NCI-H2196 (cell line): Measurements from ENCODE around the gene GABBR2.
"Not testable (repeated sequence)": the region's sequence is repeated elsewhere in the genome, so short reads cannot be mapped to it uniquely, and the experiment has no call there.

ENCODE experiments used
- DNase-seq: peaks from one replicate; lab custom pipeline; 2025; ENCODE audit not compliant: unreplicated experiment; lab: John Stamatoyannopoulos, UW

GABBR2 gene

GRCh38 chr9:98599566-98600216 is 109.0 kb downstream of the GABBR2 start:
- DNase-seq = no peak

DNA sequence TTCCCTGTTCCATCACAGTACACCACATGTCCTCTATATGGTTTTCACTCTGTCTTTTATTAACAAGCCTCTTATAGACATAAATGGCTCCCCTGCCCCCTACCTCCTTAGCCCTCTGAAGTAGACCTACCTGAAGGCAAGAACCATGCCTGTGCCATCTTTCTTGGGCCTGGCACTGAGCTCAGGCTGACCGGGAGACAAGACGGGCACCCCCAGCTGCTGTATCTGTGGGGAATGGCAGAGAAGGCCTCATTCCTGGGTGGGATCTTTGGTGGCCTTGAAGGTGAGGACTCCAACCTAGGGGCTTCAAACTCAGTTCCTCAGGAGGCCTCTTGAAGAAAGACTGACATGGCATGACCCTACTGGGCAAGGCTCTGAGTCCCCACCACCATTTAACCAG is 109.9 kb downstream of the GABBR2 start:
- DNase-seq = no peak

- DNase-seq = no peak
Measured at GRCh38 chr9:98597236-98597771, 111.4 kb downstream of the GABBR2 start.

GRCh38 chr9:98596486-98596885 is 112.2 kb downstream of the GABBR2 start:
- no peak for DNase-seq

GRCh38 chr9:98594546-98595160 is 114.1 kb downstream of the GABBR2 start:
- no peak for DNase-seq

- DNase-seq = no peak
Measured at GRCh38 chr9:98593354-98594253, 115.1 kb downstream of the GABBR2 start.

DNA sequence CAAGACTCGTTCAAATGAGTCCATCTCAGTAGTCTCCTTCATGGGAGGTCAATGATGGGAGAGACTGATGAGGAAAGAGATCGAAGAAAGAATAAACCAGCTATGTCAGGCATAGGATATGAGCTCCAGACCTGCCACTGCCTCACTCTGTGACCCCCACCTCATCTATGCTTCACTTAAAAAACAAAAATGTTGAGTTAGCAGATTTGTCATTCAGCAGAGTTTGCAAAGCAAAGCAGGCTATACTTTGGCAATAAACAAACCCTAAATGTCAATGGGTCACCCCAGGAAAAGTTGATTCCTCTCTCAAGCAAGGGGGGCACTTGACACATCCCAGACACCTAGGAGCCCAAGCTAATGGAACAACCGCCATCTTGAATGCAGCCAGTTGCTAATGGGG is 117.0 kb downstream of the GABBR2 start:
- DNase-seq = no peak

GRCh38 chr9:98590101-98590500 is 118.6 kb downstream of the GABBR2 start:
- no peak for DNase-seq

DNA sequence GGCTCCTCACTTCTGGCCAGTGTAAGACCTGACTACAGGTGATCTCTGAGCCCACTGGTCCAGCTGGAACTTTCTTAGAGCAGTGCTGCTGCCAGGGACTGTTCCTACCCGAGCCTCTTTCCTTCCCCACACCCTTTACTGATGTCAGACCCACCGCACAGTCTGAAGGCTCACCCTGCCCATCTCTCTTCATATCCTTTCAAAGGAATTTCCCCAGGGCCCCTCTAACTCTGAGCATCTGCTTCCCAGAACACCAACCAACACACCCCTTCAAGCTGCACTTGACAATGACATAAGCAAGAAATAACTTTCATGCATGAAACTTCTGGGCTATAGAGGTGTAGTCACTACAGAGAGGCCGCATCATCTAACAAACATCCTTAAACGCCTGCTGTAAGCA is 119.6 kb downstream of the GABBR2 start:
- no peak for DNase-seq

DNA sequence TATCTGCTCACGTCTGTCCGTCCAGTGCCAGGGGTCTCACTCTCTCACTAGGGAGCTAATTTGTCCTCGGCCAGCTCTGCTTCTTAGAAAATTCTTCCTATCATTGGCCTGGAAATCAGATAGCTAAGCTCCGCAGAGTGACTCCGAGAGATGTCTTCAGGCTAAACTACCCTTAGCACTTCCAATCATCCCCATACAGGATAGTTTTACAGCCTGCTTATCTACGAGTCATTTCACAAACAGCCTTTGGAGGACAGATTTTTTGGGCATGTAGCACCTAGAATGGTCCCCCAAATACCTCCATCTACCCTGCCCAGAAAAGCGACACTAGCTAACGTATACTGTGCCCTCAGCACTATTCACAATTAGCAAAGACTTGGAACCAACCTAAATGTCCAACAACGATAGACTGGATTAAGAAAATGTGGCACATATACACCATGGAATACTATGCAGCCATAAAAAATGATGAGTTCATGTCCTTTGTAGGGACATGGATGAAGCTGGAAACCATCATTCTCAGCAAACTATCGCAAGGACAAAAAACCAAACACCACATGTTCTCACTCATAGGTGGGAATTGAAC is 123.8 kb downstream of the GABBR2 start:
- not testable (repeated sequence) for DNase-seq

- DNase-seq = no peak
Measured at GRCh38 chr9:98584059-98584458, 124.7 kb downstream of the GABBR2 start.

GRCh38 chr9:98583417-98583816 is 125.3 kb downstream of the GABBR2 start:
- DNase-seq = no peak

DNA sequence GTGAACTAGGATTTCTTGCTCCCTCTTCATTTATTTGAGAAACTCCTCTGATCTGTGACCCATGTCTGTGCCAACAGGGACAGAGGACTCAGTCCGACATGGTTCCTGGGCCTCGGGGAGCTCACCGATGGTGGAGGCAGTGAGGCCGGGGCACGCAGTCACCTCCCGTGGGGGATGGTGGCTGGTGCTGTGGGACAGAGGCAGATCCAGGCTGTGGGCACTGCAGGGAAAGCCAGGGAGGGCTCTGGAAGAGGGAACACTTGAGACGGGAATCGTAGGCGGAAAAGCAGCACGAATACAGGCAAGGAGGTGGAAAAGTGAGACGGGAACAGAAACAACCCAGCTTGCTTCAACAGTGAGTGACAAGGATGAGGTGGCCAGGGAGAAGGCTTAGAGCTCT is 127.8 kb downstream of the GABBR2 start:
- DNase-seq = no peak

GRCh38 chr9:98579700-98580099 is 129.0 kb downstream of the GABBR2 start:
- no peak for DNase-seq

DNA sequence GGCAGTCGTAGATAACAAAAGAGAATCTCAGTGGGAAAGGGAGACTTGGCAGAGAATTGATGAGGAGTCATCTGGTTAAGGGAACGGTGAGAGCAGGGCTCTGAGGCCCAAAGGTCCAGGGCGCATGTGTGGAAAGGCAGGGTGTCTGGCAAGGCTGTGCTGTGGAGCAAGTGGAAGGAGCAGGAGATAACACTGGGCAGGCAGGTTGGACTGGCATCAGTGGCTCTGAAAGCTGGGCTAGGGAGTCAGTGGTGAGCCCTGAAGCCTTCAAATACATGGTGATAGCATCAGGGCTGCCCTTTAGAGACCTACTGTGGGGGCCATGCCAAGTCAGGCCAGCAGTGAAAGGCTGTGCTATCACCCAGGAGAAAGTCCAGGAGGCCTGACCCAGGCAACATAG is 131.3 kb downstream of the GABBR2 start:
- DNase-seq = no peak

DNA sequence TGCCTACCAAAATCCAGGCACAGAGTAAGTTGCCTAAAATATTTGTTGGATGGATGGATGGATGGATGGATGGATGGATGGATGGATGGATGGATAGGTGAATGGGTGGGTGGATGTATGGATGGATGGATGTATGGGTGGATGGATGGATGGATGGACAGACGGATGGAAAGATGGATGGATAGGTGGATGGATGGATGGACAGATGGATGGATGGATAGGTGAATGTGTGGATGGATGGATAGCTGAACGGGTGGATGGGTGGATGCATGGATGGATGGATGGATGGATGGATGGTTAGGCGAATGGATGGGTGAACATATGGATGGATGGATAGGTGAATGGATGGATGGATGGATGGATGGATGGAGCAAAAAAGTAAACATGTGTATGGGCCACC is 131.9 kb downstream of the GABBR2 start:
- no peak for DNase-seq

DNA sequence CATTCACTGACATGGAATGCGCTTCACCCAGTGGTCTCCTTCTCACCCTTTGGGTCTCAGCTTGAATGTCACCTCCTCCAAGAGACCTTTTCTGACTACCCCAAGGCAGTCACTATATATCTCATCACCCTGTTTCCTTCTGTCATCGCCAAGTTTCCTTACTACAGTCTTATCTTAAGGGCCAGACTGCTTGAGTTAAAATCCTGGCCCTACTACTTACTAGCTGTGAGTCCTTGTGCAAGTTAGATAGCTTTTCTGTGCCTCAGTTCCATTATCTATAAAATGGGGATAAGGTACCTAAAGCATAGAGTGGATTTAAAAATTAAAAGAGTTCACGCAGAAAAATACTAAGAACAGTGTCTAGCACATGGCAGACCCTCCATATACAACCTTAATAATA is 132.4 kb downstream of the GABBR2 start:
- DNase-seq = no peak

DNA sequence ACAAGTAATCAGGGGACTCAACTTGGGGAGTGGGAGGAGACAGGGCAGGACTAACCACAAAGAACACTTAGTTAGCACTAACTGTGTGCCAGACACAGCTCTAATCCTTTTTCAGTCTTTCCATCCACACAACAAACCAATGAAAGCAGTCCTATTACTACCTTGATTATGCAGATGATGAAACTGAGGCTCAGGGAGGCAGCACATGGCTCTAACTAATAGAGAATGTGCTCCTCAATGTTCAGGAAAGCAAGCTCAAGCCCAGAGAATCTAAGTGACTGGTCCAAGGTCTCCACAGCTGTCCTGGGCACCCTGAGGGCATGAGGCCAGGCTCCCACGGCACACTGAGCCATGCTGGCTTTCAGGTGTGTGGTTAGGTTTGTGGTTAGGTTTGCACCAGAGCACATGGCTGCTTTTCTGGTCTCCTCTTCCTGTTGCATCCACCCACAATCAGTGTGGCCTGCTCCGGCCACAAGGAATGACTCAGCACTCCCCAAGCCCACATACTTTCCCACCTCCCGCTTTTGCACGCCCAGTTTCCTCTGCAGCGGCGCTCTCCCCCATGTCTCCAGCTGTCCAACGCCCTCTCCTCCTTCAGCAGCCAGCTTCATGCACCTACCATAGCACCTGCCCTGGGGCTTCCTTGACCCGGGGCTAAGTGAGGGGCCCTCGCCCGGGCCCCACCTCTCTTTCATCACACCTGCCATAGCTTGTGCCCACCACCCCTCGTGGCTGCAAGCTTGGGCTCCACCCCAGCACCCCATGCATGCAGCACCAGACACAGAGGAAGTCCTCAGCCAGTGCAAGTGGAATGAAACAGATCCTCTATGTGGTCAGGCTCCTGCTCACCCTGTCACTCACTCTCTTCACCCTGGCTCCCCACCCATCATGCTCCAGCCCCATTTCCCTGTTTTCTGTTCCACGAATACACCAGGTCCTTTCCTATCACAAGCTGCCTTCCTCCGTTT is 133.1 kb downstream of the GABBR2 start:
- no peak for DNase-seq

- no peak for DNase-seq
Measured at GRCh38 chr9:98573749-98574278, 134.9 kb downstream of the GABBR2 start.

DNA sequence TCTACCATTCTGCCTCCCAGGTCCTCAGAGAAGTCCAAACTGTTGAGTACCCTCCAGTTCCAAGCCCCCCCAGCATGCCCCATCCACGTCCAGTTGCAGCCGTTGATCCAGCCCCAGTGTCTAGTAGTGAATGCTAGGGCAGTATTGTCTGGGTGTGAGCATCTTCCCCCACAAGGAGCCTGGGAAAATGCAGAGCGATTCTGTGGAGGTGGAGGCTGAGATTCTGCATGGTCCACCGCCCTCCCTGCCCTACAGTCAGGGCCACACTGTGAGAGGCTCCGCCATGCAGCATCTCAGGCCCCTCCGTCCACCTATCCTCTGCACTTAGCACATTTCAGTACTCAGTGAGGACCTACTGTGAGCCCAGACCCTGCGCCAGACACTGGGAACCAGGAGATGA is 135.9 kb downstream of the GABBR2 start:
- DNase-seq = no peak
